ENCODE data around the gene UBE2V1. TPM values are rescaled to one million over a fixed set of nuclear protein-coding genes. Genes with fewer than 3 reads are reported as not detected.

Gene UBE2V1
- total and polyA plus RNA-seq, 2 of the 13 experiments (the other 11 are each of a cell fraction or from before 2014, with no cell fraction given) = 81.3 to 132 TPM

DNA sequence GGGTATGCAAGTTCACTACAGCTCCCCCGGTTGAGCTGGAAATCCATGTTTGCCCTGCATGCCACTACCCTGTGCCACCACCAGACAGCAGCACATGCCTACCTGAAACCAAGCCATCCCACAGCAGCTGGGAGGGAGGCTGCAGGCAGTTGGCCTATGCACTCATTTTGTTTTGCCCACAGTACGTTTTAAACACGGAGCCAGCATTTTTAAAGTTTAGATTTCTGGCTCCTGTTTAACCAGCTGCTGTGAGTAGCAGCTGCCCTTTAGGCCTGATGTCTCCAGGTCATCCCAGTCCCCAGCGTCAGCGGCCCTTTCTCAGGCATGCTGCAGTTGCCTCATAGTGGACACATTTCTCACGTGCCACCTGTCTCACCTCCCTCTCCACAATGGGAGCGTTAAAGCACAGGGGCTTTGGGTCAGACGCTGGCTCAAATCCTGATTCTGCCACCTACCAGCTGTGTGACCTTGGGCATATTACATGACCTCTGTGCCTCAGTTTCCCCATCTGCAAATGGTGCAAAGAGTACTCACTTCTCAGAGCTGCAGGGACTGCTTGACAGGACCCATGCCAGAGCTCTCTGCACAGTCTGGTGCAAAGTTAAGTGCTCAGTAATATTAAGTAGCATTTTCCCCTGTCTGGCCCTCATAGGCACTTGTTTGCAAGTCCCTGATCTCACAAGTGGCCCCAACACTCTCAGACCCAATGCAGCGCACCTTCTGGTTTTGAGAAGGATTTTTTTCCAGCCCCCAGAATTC, 8.2 kb upstream of the UBE2V1 start (continued):
- TF ChIP-seq, protein P1, sequence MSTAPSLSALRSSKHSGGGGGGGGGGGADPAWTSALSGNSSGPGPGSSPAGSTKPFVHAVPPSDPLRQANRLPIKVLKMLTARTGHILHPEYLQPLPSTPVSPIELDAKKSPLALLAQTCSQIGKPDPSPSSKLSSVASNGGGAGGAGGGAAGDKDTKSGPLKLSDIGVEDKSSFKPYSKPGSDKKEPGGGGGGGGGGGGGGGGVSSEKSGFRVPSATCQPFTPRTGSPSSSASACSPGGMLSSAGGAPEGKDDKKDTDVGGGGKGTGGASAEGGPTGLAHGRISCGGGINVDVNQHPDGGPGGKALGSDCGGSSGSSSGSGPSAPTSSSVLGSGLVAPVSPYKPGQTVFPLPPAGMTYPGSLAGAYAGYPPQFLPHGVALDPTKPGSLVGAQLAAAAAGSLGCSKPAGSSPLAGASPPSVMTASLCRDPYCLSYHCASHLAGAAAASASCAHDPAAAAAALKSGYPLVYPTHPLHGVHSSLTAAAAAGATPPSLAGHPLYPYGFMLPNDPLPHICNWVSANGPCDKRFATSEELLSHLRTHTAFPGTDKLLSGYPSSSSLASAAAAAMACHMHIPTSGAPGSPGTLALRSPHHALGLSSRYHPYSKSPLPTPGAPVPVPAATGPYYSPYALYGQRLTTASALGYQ (CRISPR knock-in tag; IDR thresholded peaks at IDR 0.05) = no peak
- TF ChIP-seq KMT2B (CRISPR knock-in tag; IDR thresholded peaks at IDR 0.05) = no peak
- no peak for TF ChIP-seq PHF20 (CRISPR knock-in tag; IDR thresholded peaks at IDR 0.05)
- TF ChIP-seq SP2 (CRISPR knock-in tag; IDR thresholded peaks at IDR 0.05) = 0 out of 2 replicates have a peak, but pooled peaks have one; percentile 56
- peak; percentile 66 for TF ChIP-seq FOXA3 (CRISPR knock-in tag; IDR thresholded peaks at IDR 0.05)
- TF ChIP-seq, protein P2, sequence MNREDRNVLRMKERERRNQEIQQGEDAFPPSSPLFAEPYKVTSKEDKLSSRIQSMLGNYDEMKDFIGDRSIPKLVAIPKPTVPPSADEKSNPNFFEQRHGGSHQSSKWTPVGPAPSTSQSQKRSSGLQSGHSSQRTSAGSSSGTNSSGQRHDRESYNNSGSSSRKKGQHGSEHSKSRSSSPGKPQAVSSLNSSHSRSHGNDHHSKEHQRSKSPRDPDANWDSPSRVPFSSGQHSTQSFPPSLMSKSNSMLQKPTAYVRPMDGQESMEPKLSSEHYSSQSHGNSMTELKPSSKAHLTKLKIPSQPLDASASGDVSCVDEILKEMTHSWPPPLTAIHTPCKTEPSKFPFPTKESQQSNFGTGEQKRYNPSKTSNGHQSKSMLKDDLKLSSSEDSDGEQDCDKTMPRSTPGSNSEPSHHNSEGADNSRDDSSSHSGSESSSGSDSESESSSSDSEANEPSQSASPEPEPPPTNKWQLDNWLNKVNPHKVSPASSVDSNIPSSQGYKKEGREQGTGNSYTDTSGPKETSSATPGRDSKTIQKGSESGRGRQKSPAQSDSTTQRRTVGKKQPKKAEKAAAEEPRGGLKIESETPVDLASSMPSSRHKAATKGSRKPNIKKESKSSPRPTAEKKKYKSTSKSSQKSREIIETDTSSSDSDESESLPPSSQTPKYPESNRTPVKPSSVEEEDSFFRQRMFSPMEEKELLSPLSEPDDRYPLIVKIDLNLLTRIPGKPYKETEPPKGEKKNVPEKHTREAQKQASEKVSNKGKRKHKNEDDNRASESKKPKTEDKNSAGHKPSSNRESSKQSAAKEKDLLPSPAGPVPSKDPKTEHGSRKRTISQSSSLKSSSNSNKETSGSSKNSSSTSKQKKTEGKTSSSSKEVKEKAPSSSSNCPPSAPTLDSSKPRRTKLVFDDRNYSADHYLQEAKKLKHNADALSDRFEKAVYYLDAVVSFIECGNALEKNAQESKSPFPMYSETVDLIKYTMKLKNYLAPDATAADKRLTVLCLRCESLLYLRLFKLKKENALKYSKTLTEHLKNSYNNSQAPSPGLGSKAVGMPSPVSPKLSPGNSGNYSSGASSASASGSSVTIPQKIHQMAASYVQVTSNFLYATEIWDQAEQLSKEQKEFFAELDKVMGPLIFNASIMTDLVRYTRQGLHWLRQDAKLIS (CRISPR knock-in tag; IDR thresholded peaks at IDR 0.05) = no peak
- TF ChIP-seq ZNF34 (CRISPR knock-in tag; IDR thresholded peaks at IDR 0.05; ENCODE audit: borderline replicate concordance) = no peak
- TF ChIP-seq, protein P3, sequence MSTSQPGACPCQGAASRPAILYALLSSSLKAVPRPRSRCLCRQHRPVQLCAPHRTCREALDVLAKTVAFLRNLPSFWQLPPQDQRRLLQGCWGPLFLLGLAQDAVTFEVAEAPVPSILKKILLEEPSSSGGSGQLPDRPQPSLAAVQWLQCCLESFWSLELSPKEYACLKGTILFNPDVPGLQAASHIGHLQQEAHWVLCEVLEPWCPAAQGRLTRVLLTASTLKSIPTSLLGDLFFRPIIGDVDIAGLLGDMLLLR (CRISPR knock-in tag; IDR thresholded peaks at IDR 0.05) = peak; percentile 53
- peak; percentile 57; the same call in 1 of the 2 replicates for TF ChIP-seq MEF2D (CRISPR knock-in tag; IDR thresholded peaks at IDR 0.05)
- TF ChIP-seq, protein P4, sequence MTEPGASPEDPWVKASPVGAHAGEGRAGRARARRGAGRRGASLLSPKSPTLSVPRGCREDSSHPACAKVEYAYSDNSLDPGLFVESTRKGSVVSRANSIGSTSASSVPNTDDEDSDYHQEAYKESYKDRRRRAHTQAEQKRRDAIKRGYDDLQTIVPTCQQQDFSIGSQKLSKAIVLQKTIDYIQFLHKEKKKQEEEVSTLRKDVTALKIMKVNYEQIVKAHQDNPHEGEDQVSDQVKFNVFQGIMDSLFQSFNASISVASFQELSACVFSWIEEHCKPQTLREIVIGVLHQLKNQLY (CRISPR knock-in tag; IDR thresholded peaks at IDR 0.05) = 0 out of 2 replicates have a peak, but pooled peaks have one; percentile 51
- 0 out of 2 replicates have a peak, but pooled peaks have one; percentile 42 for TF ChIP-seq SIN3A (IDR thresholded peaks at IDR 0.05; ENCODE audit: borderline replicate concordance, low read depth, low read length)
- TF ChIP-seq HMGA1 (CRISPR knock-in tag; conservative IDR thresholded peaks at IDR 0.05) = no peak
- peak; percentile 99 for TF ChIP-seq SMC3 (IDR thresholded peaks at IDR 0.05; ENCODE audit: low read length)
- TF ChIP-seq, protein P5, sequence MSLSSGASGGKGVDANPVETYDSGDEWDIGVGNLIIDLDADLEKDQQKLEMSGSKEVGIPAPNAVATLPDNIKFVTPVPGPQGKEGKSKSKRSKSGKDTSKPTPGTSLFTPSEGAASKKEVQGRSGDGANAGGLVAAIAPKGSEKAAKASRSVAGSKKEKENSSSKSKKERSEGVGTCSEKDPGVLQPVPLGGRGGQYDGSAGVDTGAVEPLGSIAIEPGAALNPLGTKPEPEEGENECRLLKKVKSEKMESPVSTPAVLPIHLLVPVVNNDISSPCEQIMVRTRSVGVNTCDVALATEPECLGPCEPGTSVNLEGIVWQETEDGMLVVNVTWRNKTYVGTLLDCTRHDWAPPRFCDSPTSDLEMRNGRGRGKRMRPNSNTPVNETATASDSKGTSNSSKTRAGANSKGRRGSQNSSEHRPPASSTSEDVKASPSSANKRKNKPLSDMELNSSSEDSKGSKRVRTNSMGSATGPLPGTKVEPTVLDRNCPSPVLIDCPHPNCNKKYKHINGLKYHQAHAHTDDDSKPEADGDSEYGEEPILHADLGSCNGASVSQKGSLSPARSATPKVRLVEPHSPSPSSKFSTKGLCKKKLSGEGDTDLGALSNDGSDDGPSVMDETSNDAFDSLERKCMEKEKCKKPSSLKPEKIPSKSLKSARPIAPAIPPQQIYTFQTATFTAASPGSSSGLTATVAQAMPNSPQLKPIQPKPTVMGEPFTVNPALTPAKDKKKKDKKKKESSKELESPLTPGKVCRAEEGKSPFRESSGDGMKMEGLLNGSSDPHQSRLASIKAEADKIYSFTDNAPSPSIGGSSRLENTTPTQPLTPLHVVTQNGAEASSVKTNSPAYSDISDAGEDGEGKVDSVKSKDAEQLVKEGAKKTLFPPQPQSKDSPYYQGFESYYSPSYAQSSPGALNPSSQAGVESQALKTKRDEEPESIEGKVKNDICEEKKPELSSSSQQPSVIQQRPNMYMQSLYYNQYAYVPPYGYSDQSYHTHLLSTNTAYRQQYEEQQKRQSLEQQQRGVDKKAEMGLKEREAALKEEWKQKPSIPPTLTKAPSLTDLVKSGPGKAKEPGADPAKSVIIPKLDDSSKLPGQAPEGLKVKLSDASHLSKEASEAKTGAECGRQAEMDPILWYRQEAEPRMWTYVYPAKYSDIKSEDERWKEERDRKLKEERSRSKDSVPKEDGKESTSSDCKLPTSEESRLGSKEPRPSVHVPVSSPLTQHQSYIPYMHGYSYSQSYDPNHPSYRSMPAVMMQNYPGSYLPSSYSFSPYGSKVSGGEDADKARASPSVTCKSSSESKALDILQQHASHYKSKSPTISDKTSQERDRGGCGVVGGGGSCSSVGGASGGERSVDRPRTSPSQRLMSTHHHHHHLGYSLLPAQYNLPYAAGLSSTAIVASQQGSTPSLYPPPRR (CRISPR knock-in tag; IDR thresholded peaks at IDR 0.05; ENCODE audit: borderline replicate concordance) = peak; percentile 13; the same call in 1 of the 2 replicates
- TF ChIP-seq EEA1 (CRISPR knock-in tag; IDR thresholded peaks at IDR 0.05; ENCODE audit: borderline replicate concordance) = no peak
- TF ChIP-seq ZMAT3 (CRISPR knock-in tag; conservative IDR thresholded peaks at IDR 0.05) = peak; percentile 65; the same call in 1 of the 2 replicates
